HEK293 (cell line): ENCODE measurements around the gene THSD4.

Experiments used
- CTCF ChIA-PET: fragments of 350-600 bp; formaldehyde crosslinking; extraction: SDS; loops from one replicate; lab custom pipeline; 2021; ENCODE audit warnings: antibody characterized with exemption; lab: Yijun Ruan, JAX
- POLR2A ChIA-PET: fragments of 300-600 bp; formaldehyde crosslinking; extraction: SDS; loops from one replicate; lab custom pipeline; 2020; ENCODE audit warnings: antibody characterized with exemption, inconsistent platforms; lab: Yijun Ruan, JAX
- H3K27ac ChIP-seq: fragments of 200-500 bp; sonication (Bioruptor generic); 2 replicates; pipeline ENCODE4 v1.5.1; 2014; ENCODE audit warnings: low read depth, low read length, control low read depth, inconsistent platforms; ENCODE audit errors: extremely low read depth
- H3K36me3 ChIP-seq, 2 experiments: fragments of 200-500 bp in 1 of 2; sonication (Bioruptor generic) in 1 of 2; 1 replicate in 1 of 2; 2 replicates in 1 of 2; pipeline ENCODE4 v1.5.1; 2014 to 2017; ENCODE audit warnings: inconsistent platforms in 2 of 2, low read length in 2 of 2; ENCODE audit not compliant: control insufficient read depth in 2 of 2, insufficient read depth in 1 of 2
- H3K4me1 ChIP-seq: fragments of 200-500 bp; sonication (Bioruptor generic); 2 replicates; pipeline ENCODE4 v1.5.1; 2014; ENCODE audit warnings: mild to moderate bottlenecking, low read length, inconsistent platforms; ENCODE audit not compliant: control insufficient read depth, insufficient read depth
- H3K4me3 ChIP-seq: 2 replicates; pipeline ENCODE4 v1.5.1; 2011; ENCODE audit warnings: low read depth, mild to moderate bottlenecking, control low read depth, low read length, moderate library complexity
- H3K9me3 ChIP-seq: fragments of 200-500 bp; sonication (Bioruptor generic); 2 replicates; pipeline ENCODE4 v1.5.1; 2014; ENCODE audit warnings: low read depth, low read length, inconsistent platforms; ENCODE audit not compliant: control insufficient read depth, insufficient read depth
- KLF1 ChIP-seq: fragments of 450-650 bp; formaldehyde crosslinking; IDR thresholded peaks from 2 replicates; pipeline ENCODE4 v1.5.1; 2016; ENCODE audit warnings: missing biosample characterization, missing genetic modification characterization
- MEIS1 ChIP-seq: sonication (generic); formaldehyde crosslinking; IDR thresholded peaks from 2 replicates; pipeline ENCODE4 v1.8.1; 2022; ENCODE audit warnings: missing genetic modification reagents, mild to moderate bottlenecking, borderline replicate concordance
- PRDM1 ChIP-seq: fragments of 450-650 bp; formaldehyde crosslinking; IDR thresholded peaks from 2 replicates; pipeline ENCODE4; 2016; ENCODE audit warnings: missing biosample characterization, missing genetic modification characterization
- TRIM28 ChIP-seq: IDR thresholded peaks from 2 replicates; pipeline ENCODE4 v1.6.1; 2011; ENCODE audit warnings: low read length, control low read depth, borderline replicate concordance
- ZBTB1 ChIP-seq: fragments of 450-650 bp; formaldehyde crosslinking; IDR thresholded peaks from 2 replicates; pipeline ENCODE4 v1.5.1; 2016; ENCODE audit warnings: missing biosample characterization, missing genetic modification characterization
- ZBTB48 ChIP-seq: fragments of 450-650 bp; formaldehyde crosslinking; IDR thresholded peaks from 2 replicates; pipeline ENCODE4 v1.5.1; 2016; ENCODE audit warnings: missing biosample characterization, missing genetic modification characterization
- ZBTB8A ChIP-seq: fragments of 450-650 bp; formaldehyde crosslinking; IDR thresholded peaks from 2 replicates; pipeline ENCODE4 v1.5.1; 2016; ENCODE audit warnings: missing biosample characterization, missing genetic modification characterization
- ZNF169 ChIP-seq: fragments of 450-650 bp; formaldehyde crosslinking; IDR thresholded peaks from 2 replicates; pipeline ENCODE4 v1.5.1; 2016; ENCODE audit warnings: missing biosample characterization, missing genetic modification characterization
- ZNF18 ChIP-seq: fragments of 450-650 bp; formaldehyde crosslinking; IDR thresholded peaks from 2 replicates; pipeline ENCODE4 v1.5.1; 2016; ENCODE audit warnings: missing biosample characterization, missing genetic modification characterization
- ZNF302 ChIP-seq: fragments of 450-650 bp; formaldehyde crosslinking; IDR thresholded peaks from 2 replicates; pipeline ENCODE4 v1.5.1; 2016; ENCODE audit warnings: missing biosample characterization, missing genetic modification characterization, low read depth
- ZNF311 ChIP-seq: fragments of 450-650 bp; formaldehyde crosslinking; IDR thresholded peaks from 2 replicates; pipeline ENCODE4 v1.5.1; 2017; ENCODE audit warnings: missing biosample characterization, missing genetic modification characterization, borderline replicate concordance
- ZNF366 ChIP-seq: fragments of 450-650 bp; formaldehyde crosslinking; conservative IDR thresholded peaks from 2 replicates; pipeline ENCODE4 v1.5.1; 2016; ENCODE audit warnings: missing biosample characterization, missing genetic modification characterization
- ZNF394 ChIP-seq: fragments of 450-650 bp; formaldehyde crosslinking; IDR thresholded peaks from 2 replicates; pipeline ENCODE4 v1.5.1; 2016; ENCODE audit warnings: missing biosample characterization, missing genetic modification characterization, mild to moderate bottlenecking, moderate library complexity, borderline replicate concordance
- ZNF514 ChIP-seq: fragments of 450-650 bp; formaldehyde crosslinking; IDR thresholded peaks from 2 replicates; pipeline ENCODE4 v1.5.1; 2016; ENCODE audit warnings: missing biosample characterization, missing genetic modification characterization
- ZNF549 ChIP-seq: fragments of 450-650 bp; IDR thresholded peaks from 2 replicates; pipeline ENCODE4 v1.5.1; 2018; ENCODE audit warnings: missing biosample characterization, missing genetic modification characterization, mild to moderate bottlenecking, inconsistent platforms, moderate library complexity
- ZNF776 ChIP-seq: fragments of 450-650 bp; formaldehyde crosslinking; IDR thresholded peaks from 2 replicates; pipeline ENCODE4 v1.5.0; 2017; ENCODE audit warnings: missing biosample characterization, missing genetic modification characterization, borderline replicate concordance
- ZNF830 ChIP-seq: fragments of 450-650 bp; IDR thresholded peaks from 2 replicates; pipeline ENCODE4 v1.5.0; 2018; ENCODE audit warnings: missing biosample characterization, missing genetic modification characterization, low read depth, mild to moderate bottlenecking, moderate library complexity
- ZSCAN18 ChIP-seq: fragments of 450-650 bp; formaldehyde crosslinking; IDR thresholded peaks from 2 replicates; pipeline ENCODE4 v1.5.1; 2016; ENCODE audit warnings: missing biosample characterization, missing genetic modification characterization
- ZXDB ChIP-seq: fragments of 450-650 bp; formaldehyde crosslinking; IDR thresholded peaks from 2 replicates; pipeline ENCODE4 v1.5.1; 2016; ENCODE audit warnings: missing biosample characterization, missing genetic modification characterization
- TF ChIP-seq, protein P1 (sequence below): fragments of 450-650 bp; formaldehyde crosslinking; IDR thresholded peaks from 2 replicates; pipeline ENCODE4 v1.5.1; 2016; ENCODE audit warnings: missing biosample characterization, missing genetic modification characterization

The THSD4 gene

GRCh38 chr15:71104636-71105035, 10.6 kb upstream of the THSD4 start:
- Histone ChIP-seq H3K4me1 (no peaks in the 10 kb centered on the region), H3K36me3 (no peaks in the 10 kb centered on the region), H3K9me3 (no peaks in the 10 kb centered on the region), H3K4me3 (no peak overlapping the region)
- TF ChIP-seq TRIM28, result no peak
- no peak for TF ChIP-seq ZNF311 (tag by site-specific recombination)
- TF ChIP-seq, all 188 proteins: peak for 0
- no peak overlapping the region for H3K27ac ChIP-seq
- ChIA-PET POLR2A (no interaction called here), CTCF (interaction anchor here (0.7 to 2.2 kb wide), 4 partner anchors 9 to 515 kb away, joined by 3 to 9 read pairs (median 6); partner anchors contain the start of gene THSD4)

DNA sequence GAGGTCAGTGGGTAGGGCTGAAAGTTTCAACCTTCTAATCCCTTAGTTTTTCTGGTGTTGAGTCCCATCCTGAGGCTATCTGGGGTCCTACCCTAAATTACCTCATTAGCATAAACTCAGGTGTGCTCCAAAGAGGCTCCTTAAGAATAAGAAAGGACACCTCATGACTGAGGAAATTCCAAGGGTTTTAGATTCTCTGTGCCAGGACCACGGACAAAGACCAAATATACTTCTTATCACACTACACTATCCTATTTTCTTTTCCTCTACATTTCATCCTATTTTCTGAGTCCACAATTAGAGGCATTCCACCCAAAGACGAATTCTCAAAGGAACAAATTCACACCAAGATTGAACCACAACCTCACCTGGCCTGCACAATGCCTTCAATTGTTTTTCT, 9.8 kb upstream of the THSD4 start:
- Histone ChIP-seq H3K4me3 (no peak overlapping the region), H3K27ac (no peak overlapping the region), H3K36me3 (no peaks in the 10 kb centered on the region), H3K9me3 (no peaks in the 10 kb centered on the region), H3K4me1 (no peaks in the 10 kb centered on the region)
- TF ChIP-seq, protein P1, sequence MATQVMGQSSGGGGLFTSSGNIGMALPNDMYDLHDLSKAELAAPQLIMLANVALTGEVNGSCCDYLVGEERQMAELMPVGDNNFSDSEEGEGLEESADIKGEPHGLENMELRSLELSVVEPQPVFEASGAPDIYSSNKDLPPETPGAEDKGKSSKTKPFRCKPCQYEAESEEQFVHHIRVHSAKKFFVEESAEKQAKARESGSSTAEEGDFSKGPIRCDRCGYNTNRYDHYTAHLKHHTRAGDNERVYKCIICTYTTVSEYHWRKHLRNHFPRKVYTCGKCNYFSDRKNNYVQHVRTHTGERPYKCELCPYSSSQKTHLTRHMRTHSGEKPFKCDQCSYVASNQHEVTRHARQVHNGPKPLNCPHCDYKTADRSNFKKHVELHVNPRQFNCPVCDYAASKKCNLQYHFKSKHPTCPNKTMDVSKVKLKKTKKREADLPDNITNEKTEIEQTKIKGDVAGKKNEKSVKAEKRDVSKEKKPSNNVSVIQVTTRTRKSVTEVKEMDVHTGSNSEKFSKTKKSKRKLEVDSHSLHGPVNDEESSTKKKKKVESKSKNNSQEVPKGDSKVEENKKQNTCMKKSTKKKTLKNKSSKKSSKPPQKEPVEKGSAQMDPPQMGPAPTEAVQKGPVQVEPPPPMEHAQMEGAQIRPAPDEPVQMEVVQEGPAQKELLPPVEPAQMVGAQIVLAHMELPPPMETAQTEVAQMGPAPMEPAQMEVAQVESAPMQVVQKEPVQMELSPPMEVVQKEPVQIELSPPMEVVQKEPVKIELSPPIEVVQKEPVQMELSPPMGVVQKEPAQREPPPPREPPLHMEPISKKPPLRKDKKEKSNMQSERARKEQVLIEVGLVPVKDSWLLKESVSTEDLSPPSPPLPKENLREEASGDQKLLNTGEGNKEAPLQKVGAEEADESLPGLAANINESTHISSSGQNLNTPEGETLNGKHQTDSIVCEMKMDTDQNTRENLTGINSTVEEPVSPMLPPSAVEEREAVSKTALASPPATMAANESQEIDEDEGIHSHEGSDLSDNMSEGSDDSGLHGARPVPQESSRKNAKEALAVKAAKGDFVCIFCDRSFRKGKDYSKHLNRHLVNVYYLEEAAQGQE (tag by site-specific recombination), result peak; percentile 60; the same call in 1 of the 2 replicates
- TF ChIP-seq ZNF169 (tag by site-specific recombination), result no peak
- CTCF ChIA-PET, result interaction anchor here (0.7 to 1.1 kb wide), 3 partner anchors 10 to 514 kb away, joined by 3 to 4 read pairs (median 3); partner anchors contain the start of gene THSD4
- POLR2A ChIA-PET, result no interaction called here

GRCh38 chr15:71106802-71107500, 8.3 kb upstream of the THSD4 start:
- no peak overlapping the region for H3K27ac ChIP-seq
- POLR2A ChIA-PET, result no interaction called here
- TF ChIP-seq ZNF776 (tag by site-specific recombination) (0 out of 2 replicates have a peak, but pooled peaks have one; percentile 38), ZNF366 (tag by site-specific recombination) (peak; percentile 87), ZNF514 (tag by site-specific recombination) (no peak), PRDM1 (tag by site-specific recombination) (peak; percentile 88)
- CTCF ChIA-PET, result interaction anchor here (0.6 kb wide), 2 partner anchors 97 to 126 kb away, joined by 3 read pairs; no protein-coding TSS in a partner anchor
- no peaks in the 10 kb centered on the region for H3K36me3 ChIP-seq
- no peak overlapping the region for H3K4me3 ChIP-seq
- H3K4me1 ChIP-seq, result no peaks in the 10 kb centered on the region
- H3K9me3 ChIP-seq, result no peaks in the 10 kb centered on the region

- no peak for TF ChIP-seq ZBTB48
- no peak for TF ChIP-seq ZBTB1 (tag by site-specific recombination)
- no peak for TF ChIP-seq ZBTB8A (tag by site-specific recombination)
- TF ChIP-seq KLF1, result no peak
- TF ChIP-seq ZXDB (tag by site-specific recombination), result no peak
- TF ChIP-seq ZNF549 (tag by site-specific recombination), result no peak
- no peak for TF ChIP-seq ZNF18 (tag by site-specific recombination)
- TF ChIP-seq ZNF830 (tag by site-specific recombination), result no peak
- no peak for TF ChIP-seq ZNF302 (tag by site-specific recombination)
- no peak for TF ChIP-seq ZNF394
- no peak for TF ChIP-seq ZSCAN18 (tag by site-specific recombination)
- no peak for TF ChIP-seq MEIS1 (CRISPR knock-in tag)
- POLR2A ChIA-PET, result no interaction called here
- CTCF ChIA-PET, result interaction anchor here (0.6 to 1.3 kb wide), 2 partner anchors 97 to 336 kb away, joined by 3 to 6 read pairs; no protein-coding TSS in a partner anchor
- no peaks in the 10 kb centered on the region for H3K4me1 ChIP-seq
- H3K9me3 ChIP-seq, result no peaks in the 10 kb centered on the region
- no peak overlapping the region for H3K4me3 ChIP-seq
- H3K27ac ChIP-seq, result no peak overlapping the region
- H3K36me3 ChIP-seq, result no peaks in the 10 kb centered on the region
These were observed 7.8 kb upstream of the THSD4 start for GRCh38 chr15:71107501-71107815.
